GM21619 (cell line): ENCODE measurements around the gene KISS1.

Experiments used
- ATAC-seq: cut with Tn5 transposase; IDR thresholded peaks from one replicate; pipeline ENCODE4 v1.9.1; 2021; ENCODE audit not compliant: unreplicated experiment

KISS1 gene

DNA sequence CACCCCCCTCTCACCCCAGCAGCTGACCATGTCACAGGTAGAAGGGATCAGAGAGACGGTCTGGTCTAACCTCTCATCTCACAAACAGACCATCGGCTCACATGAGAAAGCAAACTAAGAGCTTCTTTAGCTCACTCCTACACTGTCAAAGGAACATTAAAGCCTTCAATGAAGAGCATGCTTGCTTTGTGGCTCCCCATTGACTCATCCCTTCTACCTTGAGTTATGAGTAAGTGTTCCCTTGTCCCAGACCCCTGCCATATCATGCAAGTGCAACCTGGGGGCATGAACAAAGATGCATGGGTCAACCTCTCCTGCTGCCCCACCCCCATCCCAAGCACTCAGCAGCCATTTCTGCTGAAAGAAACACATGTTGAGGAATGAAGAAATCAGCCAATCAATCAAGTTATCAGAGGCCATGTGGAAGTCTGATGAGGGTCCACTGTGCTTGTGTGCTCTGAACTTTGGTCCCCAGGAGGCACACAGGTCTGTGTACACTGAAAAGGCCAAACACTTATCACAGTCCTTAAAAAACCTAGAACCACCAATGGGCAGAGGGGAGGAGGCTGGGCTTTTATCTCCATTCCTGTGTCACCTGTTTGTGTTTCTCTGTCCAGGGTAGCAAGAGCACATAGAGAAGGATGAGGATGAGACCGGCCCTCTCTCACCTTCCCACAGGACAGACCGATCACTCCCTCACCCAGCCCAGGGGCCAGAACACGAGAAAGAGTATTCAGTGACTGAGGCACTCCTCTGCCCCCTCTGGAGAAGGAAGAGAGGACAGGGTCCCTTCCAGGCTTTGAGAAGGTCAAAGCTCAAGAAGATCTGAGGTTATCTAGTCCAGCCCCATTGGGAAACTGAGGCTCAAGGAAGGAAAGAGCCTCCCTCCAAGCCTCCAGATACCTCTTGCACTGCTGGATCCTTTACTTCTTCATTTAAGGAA is 54.0 kb downstream of the KISS1 start:
- no peak for ATAC-seq

DNA sequence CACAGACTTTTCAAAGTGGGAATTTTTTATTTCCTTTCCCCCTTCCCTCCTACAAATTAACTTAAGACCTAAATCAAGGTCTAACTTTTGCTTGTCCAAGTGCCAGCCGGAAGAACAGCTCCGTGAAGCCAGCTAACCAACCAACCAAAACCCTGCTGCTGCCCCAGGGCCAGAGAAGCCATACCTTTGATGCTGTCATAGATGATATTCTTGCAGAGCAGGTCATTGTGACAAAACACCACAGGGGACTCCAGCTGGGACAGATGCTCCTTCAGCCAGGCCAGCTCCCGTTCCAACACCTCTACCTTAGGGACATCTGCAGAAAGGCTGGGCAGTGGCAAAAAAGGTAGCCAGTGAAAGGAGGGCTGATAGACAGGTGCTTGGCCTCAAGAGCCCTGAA is 55.2 kb downstream of the KISS1 start:
- ATAC-seq, result no peak
